Astrocyte (in vitro differentiated cells and primary cell): Measurements from ENCODE around the gene GNG2. TPM values are rescaled to one million over a fixed set of nuclear protein-coding genes. Genes with fewer than 3 reads are reported as not detected.

Source experiments
- DNase-seq: peaks from one replicate; pipeline ENCODE4 v3.0.0-alpha.2; 2010; ENCODE audit warnings: low read depth
- FAIRE-seq: peaks from 2 replicates; lab custom pipeline; 2011; peaks lifted over from hg19 to GRCh38; lab: Jason Lieb, UNC
- H2AFZ ChIP-seq: 2 replicates; pipeline ENCODE4 v1.6.0; 2012; ENCODE audit warnings: low read depth, low read length, inconsistent platforms
- H3K27ac ChIP-seq: 2 replicates; pipeline ENCODE4 v1.5.1; 2011; ENCODE audit warnings: low read depth, low read length, inconsistent platforms
- H3K27me3 ChIP-seq: 2 replicates; pipeline ENCODE4 v1.6.0; 2011; ENCODE audit warnings: low read length, inconsistent platforms; ENCODE audit not compliant: insufficient read depth
- H3K36me3 ChIP-seq: 2 replicates; pipeline ENCODE4 v1.5.1; 2011; ENCODE audit warnings: low read length, inconsistent platforms; ENCODE audit not compliant: insufficient read depth
- H3K4me1 ChIP-seq: 2 replicates; pipeline ENCODE4 v1.5.1; 2011; ENCODE audit warnings: low read length, inconsistent platforms; ENCODE audit not compliant: insufficient read depth
- H3K4me2 ChIP-seq: 2 replicates; pipeline ENCODE4 v1.6.0; 2012; ENCODE audit warnings: low read length, inconsistent platforms
- H3K4me3 ChIP-seq: 2 replicates; pipeline ENCODE4 v1.5.1; 2011; ENCODE audit warnings: low read depth, mild to moderate bottlenecking, low read length, inconsistent platforms; ENCODE audit not compliant: insufficient read depth
- H3K79me2 ChIP-seq: 2 replicates; pipeline ENCODE4 v1.6.0; 2012; ENCODE audit warnings: mild to moderate bottlenecking, low read length, inconsistent platforms; ENCODE audit not compliant: insufficient read depth
- H3K9ac ChIP-seq: 2 replicates; pipeline ENCODE4 v1.6.0; 2012; ENCODE audit warnings: mild to moderate bottlenecking, low read length, inconsistent platforms
- H3K9me3 ChIP-seq: 2 replicates; pipeline ENCODE4 v1.5.1; 2012; ENCODE audit warnings: low read depth, mild to moderate bottlenecking, low read length, inconsistent platforms; ENCODE audit not compliant: insufficient read depth
- H4K20me1 ChIP-seq: 2 replicates; pipeline ENCODE4 v1.6.0; 2012; ENCODE audit warnings: low read length, inconsistent platforms; ENCODE audit not compliant: insufficient read depth
- H3K27ac Mint-ChIP-seq: one replicate; pipeline ENCODE4 v1.8.0; 2021; ENCODE audit warnings: mild to moderate bottlenecking, mixed read lengths; ENCODE audit not compliant: unreplicated experiment
- H3K27me3 Mint-ChIP-seq: one replicate; pipeline ENCODE4 v1.8.0; 2021; ENCODE audit warnings: low read depth, mixed read lengths; ENCODE audit not compliant: unreplicated experiment
- H3K36me3 Mint-ChIP-seq: one replicate; pipeline ENCODE4 v1.8.0; 2021; ENCODE audit warnings: low read depth, mixed read lengths; ENCODE audit not compliant: unreplicated experiment
- H3K4me1 Mint-ChIP-seq: one replicate; pipeline ENCODE4 v1.8.0; 2021; ENCODE audit warnings: low read depth, mixed read lengths; ENCODE audit not compliant: unreplicated experiment
- H3K4me3 Mint-ChIP-seq: one replicate; pipeline ENCODE4 v1.8.0; 2021; ENCODE audit warnings: mild to moderate bottlenecking, moderate library complexity, mixed read lengths; ENCODE audit not compliant: unreplicated experiment
- H3K9me3 Mint-ChIP-seq: one replicate; pipeline ENCODE4 v1.8.0; 2021; ENCODE audit warnings: mild to moderate bottlenecking, mixed read lengths; ENCODE audit not compliant: unreplicated experiment
- CTCF ChIP-seq: IDR thresholded peaks from 2 replicates; pipeline ENCODE4 v1.5.1; 2011; ENCODE audit warnings: low read depth, mild to moderate bottlenecking, inconsistent platforms, low read length, moderate library complexity; ENCODE audit not compliant: insufficient read depth
- EZH2 ChIP-seq: IDR thresholded peaks from 2 replicates; pipeline ENCODE4 v1.6.1; 2012; ENCODE audit warnings: mild to moderate bottlenecking, low read length, inconsistent platforms; ENCODE audit not compliant: insufficient read depth
- total RNA-seq: library from RNA; stranded (reverse); gene quantifications from 2 replicates; pipeline ENCODE4 v1.2.1, GENCODE V29; 2021

The GNG2 gene
- total RNA-seq, 1 donor from 2014 or later: 7.3 TPM

- no peak overlapping the region for H3K27ac ChIP-seq
- no peaks in the 10 kb centered on the region for H3K36me3 ChIP-seq
- no peak for DNase-seq
- no peaks in the 10 kb centered on the region for H3K79me2 ChIP-seq
- H3K9me3 ChIP-seq: peaks cover 7% of the 10 kb centered on the region
- H3K27me3 ChIP-seq: no peaks in the 10 kb centered on the region
- no peak overlapping the region for H3K9ac ChIP-seq
- H3K4me3 ChIP-seq: no peak overlapping the region
- TF ChIP-seq CTCF: no peak
- no peak for TF ChIP-seq EZH2
- peaks cover 8% of the 10 kb centered on the region for H3K9me3 Mint-ChIP-seq
- no peaks in the 10 kb centered on the region for H3K4me1 ChIP-seq
- H3K4me1 Mint-ChIP-seq: no peaks in the 10 kb centered on the region
- no peak overlapping the region for H2AFZ ChIP-seq
- peaks cover 8% of the 10 kb centered on the region for H3K36me3 Mint-ChIP-seq
- H4K20me1 ChIP-seq: no peaks in the 10 kb centered on the region
- no peak overlapping the region for H3K4me2 ChIP-seq
- no peak overlapping the region for H3K27ac Mint-ChIP-seq
- no peak overlapping the region for H3K4me3 Mint-ChIP-seq
- FAIRE-seq: no peak
- H3K27me3 Mint-ChIP-seq: no peaks in the 10 kb centered on the region
These were observed 94.2 kb downstream of the GNG2 start for GRCh38 chr14:51954657-51955056.

GRCh38 chr14:51957950-51958349 lies 97.5 kb downstream of the GNG2 start:
- Histone ChIP-seq H3K36me3 (no peaks in the 10 kb centered on the region), H3K4me3 (no peak overlapping the region), H3K9me3 (peaks cover 7% of the 10 kb centered on the region), H4K20me1 (no peaks in the 10 kb centered on the region), H3K27me3 (no peaks in the 10 kb centered on the region), H3K27ac (no peak overlapping the region), H3K4me2 (no peak overlapping the region), H2AFZ (no peak overlapping the region), H3K79me2 (no peaks in the 10 kb centered on the region), H3K9ac (no peak overlapping the region), H3K4me1 (no peaks in the 10 kb centered on the region)
- DNase-seq (peak; percentile 62), FAIRE-seq (peak; percentile 45)
- peaks cover 12% of the 10 kb centered on the region for H3K4me1 Mint-ChIP-seq
- H3K36me3 Mint-ChIP-seq: peaks cover 8% of the 10 kb centered on the region
- H3K9me3 Mint-ChIP-seq: peaks cover 9% of the 10 kb centered on the region
- H3K27ac Mint-ChIP-seq: no peak overlapping the region
- no peaks in the 10 kb centered on the region for H3K27me3 Mint-ChIP-seq
- no peak for TF ChIP-seq CTCF
- no peak overlapping the region for H3K4me3 Mint-ChIP-seq

- no peak overlapping the region for H3K4me2 ChIP-seq
- DNase-seq (no peak), FAIRE-seq (peak; percentile 17)
- Mint-ChIP-seq H3K4me1 (peaks cover 15% of the 10 kb centered on the region), H3K4me3 (no peak overlapping the region), H3K36me3 (peaks cover 8% of the 10 kb centered on the region), H3K9me3 (peaks cover 12% of the 10 kb centered on the region), H3K27me3 (no peaks in the 10 kb centered on the region), H3K27ac (no peak overlapping the region)
- H3K27me3 ChIP-seq: no peaks in the 10 kb centered on the region
- no peaks in the 10 kb centered on the region for H3K36me3 ChIP-seq
- H3K4me1 ChIP-seq: no peaks in the 10 kb centered on the region
- peaks cover 7% of the 10 kb centered on the region for H3K9me3 ChIP-seq
- H2AFZ ChIP-seq: no peak overlapping the region
- no peak overlapping the region for H3K9ac ChIP-seq
- H3K79me2 ChIP-seq: no peaks in the 10 kb centered on the region
- H3K27ac ChIP-seq: no peak overlapping the region
- no peaks in the 10 kb centered on the region for H4K20me1 ChIP-seq
- H3K4me3 ChIP-seq: no peak overlapping the region
- TF ChIP-seq CTCF (no peak), EZH2 (no peak)
These were observed 99.5 kb downstream of the GNG2 start for GRCh38 chr14:51959928-51960327.
